GM19455 (cell line): ENCODE data around the gene DCLRE1A.
A peak's percentile ranks its signal among the peaks of the same experiment; 100 is the strongest.

Experiments
- ATAC-seq: cut with Tn5 transposase; IDR thresholded peaks from one replicate; pipeline ENCODE4 v1.9.1; 2021; ENCODE audit not compliant: unreplicated experiment

The DCLRE1A gene

GRCh38 chr10:113854013-113854760, at the start of gene DCLRE1A, which contains the start of gene NHLRC2:
TSS of gene DCLRE1A (minus strand) at chr10:113854082. CDS start at chr10:113853182, 900 bp downstream.
TSS of gene NHLRC2 (plus strand) at chr10:113854661. CDS start at chr10:113854873, 212 bp downstream.
- ATAC-seq: peak; percentile 48

DNA sequence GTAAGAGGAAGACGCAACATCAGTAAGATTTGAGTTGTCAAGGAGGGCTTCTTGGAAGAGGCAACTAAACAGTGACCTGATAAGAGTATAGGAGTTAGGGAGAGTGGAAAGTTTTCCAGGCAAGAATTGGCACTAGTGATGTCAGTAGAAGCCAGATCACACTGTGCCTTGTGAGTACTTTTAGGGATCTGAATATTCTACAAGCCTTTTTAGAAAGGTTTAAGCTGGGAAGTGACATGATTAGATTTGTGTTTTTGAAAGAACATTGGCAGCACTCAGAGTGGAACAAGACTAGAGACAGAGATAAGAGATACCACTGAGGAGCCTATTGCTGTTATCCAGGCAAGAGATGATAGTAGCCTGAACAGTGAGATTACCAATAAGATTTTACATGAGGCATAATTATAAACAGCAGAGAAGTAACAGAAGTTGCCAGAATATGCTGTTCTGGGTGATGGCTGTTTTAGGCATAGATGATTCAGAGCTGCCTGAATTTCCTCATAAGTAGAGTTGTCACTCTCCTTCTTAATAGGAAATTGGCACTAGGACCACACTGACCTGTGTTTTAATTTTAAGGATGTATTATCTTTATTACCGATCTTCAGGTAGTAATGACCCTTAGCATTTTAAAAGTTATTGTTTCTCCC, 46.2 kb upstream of the DCLRE1A start:
- no peak for ATAC-seq

DNA sequence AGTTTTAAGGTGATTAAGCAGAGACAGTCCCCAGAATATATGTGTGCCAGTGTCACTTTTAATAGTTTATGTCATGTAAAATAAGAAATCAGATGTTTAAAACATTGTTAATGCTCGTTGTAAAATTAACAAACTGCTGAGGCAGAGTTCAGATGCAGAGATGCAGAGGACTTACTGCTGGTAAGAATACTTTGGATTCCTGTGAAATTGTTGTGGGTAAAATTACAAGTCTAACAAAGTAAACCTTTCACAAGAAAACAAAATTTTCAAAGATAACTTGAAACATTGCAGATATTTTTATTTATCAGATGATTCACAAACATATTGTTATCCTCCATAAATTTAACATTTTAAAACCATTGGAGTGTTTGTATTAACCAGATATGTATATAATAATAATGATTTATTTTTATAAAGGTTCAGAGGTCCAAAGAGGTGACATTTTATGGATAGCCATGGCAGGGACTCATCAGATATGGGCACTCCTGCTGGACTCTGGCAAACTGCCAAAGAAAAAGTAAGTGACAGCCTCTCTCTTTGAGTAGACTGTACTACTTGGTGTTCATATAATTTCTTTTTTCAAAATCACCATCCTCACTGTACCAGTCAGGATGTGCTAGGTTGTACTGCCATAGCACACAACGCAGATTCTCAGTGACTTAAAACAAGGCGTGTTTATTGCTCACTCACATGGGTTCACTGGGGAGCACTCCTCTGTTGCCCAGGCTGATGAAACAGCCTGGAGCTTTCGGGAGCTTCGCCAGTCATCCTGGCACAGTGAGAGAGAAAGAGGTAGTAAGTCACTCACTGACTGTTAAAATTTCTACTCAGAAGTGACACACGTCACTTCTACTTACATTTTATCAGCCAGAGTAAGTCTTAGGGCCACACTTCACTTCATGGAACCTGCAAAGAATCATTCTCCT, 44.1 kb upstream of the DCLRE1A start:
- ATAC-seq: no peak

DNA sequence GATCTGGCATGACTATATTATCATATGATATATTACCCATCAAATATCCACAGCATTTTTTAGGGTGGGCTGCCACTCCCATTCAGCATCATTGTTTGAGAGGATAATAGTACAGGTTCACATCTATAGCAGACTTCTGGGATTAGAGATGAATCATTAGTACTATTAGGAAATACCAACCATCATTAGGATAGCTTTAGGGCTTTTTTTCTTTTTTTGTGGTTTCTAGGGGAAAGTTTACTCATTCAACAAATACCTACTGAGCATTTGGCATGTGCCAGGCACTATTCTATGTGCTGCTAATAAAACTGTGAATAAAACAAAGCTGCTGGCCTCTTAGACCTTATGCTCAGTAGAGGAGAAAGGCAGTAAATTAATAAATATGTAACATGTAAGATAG, 41.1 kb upstream of the DCLRE1A start:
- ATAC-seq: no peak

DNA sequence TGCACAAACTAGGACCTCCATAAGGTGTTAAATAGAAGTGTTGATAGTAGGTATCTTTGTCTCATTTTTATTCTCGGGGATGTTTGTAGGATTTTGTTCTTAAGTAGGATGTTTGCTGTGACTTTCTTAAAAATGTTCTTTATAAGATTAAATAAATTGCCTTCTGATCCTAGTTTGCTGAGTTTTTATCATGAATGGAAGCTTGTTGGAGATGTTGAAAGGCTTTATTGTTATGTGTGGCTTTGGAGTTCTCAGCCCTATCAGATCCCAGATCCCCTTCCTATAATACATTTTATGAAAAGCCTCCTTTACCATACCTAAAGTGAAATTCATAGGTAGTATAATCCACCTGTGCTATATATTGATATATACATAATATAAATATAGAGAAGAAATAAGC, 40.7 kb upstream of the DCLRE1A start:
- no peak for ATAC-seq

DNA sequence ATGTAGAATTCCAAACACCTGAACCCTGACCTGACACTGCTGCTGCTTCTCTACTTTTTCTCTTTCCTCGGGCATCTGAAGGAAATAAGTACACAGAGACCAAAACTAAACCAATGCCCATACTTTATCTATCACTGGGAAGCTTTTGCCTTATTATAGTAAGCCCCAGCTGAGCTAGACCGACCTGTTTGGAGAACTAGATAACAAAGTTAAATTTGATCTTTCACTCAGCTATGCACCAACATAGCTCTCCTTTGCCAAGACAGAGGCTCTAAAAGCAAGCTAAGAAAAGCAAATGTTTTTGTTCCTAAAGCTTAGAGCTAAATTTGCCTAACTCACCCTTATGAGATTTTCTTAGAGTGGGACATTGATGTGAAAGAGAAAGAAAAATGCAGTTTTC, 39.7 kb upstream of the DCLRE1A start:
- no peak for ATAC-seq

DNA sequence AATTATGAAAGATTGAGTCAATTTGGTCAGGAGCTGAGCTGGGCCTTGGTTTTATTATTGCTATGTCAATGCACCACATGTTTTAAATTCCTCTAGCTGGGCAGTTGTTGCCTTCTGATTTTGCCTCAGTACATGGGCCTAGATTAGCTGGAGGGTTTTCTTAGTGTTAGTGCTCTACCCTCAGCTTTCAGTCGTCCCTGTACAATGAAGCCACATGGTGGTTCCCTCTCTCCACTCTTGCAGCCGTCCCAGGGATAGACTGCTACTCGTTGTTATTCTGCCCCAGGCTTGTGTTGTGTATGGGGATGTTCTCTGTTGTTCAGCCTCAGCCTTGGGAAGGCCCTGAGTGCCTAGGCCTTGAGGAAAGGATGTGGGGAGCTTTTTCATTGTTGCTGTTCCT, 37.6 kb upstream of the DCLRE1A start:
- ATAC-seq: no peak

- ATAC-seq: no peak
Measured at GRCh38 chr10:113890769-113891168, 36.9 kb upstream of the DCLRE1A start.

- no peak for ATAC-seq
Measured at GRCh38 chr10:113889911-113890310, 36.0 kb upstream of the DCLRE1A start.

DNA sequence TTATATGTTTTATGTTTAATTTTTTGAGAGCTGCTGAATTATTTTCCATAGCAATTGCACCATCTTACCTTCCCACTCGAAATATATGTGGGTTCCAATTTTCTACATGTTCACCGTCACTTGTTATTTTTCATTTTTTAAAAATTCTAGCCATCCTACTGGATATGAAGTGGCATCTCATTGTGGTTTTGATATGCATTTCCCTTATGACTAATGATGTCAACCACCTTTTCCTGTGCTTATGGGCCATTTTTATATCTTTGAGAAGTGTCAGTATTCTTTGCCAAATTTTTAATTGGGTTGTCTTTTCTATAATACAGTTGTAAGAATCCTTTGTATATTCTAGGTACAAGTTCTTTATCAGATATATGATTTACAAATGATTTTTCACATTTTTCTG, 28.4 kb upstream of the DCLRE1A start:
- no peak for ATAC-seq

DNA sequence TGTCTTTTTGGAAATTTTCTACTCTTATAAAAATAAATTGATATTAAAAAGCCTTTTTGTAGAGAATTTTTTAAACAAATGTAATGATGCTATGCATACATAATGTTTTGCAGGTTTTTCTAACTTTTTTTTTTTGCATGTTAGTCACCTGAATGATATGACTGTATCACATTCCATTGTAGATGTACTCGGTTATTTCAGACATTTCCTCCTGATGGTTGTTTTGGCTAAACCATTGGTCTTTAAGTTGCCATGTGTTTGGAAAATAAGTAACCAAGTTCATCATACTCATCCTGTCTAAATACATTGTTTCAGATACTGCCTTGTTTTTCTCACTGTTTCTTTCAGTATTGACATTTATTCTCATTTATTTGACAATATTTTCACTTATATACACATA, 26.4 kb upstream of the DCLRE1A start:
- ATAC-seq: no peak

- ATAC-seq: peak; percentile 80
Measured at GRCh38 chr10:113879691-113880090, 25.8 kb upstream of the DCLRE1A start.

DNA sequence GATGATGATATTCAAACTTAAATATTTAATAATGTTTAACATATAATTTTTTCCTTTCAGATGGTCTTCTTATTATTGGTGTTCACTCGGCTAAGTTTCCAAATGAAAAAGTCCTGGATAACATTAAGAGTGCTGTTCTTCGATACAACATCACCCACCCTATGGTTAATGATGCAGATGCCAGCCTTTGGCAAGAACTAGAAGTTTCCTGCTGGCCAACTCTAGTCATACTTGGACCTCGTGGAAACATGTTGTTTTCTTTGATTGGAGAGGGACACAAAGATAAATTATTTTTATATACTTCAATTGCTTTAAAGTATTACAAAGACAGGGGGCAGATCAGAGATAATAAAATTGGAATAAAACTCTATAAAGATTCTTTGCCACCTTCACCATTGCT, 22.6 kb upstream of the DCLRE1A start:
- ATAC-seq: no peak

- ATAC-seq: no peak
Measured at GRCh38 chr10:113875212-113875611, 21.3 kb upstream of the DCLRE1A start.

DNA sequence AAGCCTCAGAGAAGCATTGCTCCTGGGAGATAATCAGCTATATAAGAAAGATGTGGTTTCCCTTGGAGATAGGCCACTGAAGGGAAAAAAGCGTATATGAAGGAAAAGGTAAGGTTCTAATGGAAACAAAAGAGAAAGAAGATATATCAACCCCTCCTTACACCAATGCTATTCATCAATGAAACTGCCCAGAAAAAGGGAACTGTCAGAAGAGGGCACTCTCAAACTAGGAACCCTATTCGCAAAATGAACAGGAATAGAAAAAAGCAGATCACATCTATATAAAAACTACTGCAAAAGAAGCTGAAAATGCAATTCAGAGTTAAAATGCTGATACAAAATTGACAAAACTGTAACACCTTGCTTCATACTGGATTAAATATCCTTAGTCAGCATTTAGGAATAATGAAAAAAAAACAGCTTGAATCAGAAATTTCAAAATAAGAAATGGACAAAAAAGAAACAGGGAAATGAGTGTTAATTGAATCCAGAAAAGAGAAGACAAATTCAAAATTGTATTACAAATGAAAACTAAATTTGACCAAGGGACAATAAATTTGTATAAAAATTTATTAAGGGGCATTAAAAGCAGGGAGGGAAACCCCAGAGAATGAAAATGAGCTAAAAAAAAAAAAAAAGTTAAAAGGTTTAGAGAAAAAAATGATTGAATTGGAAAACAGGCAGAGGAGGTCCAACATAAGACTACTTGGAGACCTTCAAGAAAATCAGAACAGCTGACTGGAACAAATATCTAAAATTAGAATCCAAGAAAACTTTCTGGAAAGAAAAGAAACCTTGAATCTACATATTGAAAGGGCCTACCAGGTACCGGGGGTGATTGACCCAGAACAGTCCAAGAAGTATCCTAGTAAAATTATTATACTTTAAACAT, 18.5 kb upstream of the DCLRE1A start:
- ATAC-seq: no peak

GRCh38 chr10:113869789-113870188, 15.9 kb upstream of the DCLRE1A start:
- no peak for ATAC-seq

GRCh38 chr10:113867904-113868303, 14.0 kb upstream of the DCLRE1A start:
- no peak for ATAC-seq

GRCh38 chr10:113866551-113867394, 12.9 kb upstream of the DCLRE1A start:
- ATAC-seq: no peak

DNA sequence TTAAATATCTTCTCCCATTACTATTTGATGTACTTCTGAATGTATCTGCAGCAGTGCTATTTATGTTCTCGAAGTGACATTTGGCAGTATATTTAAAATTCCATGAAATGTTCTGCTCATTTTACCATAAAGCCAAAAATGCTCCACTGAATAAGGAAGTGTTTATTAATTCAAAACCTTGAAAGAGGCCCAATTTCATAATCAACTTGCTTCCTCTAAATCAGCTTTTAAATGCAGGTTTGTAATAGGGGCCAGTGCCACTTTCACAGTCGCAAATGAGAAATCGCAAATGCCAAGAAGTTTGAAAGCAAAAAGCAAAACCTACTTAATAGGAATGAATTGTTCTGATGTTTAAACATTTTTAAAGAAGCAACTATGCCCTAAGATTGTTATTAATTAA, 12.0 kb upstream of the DCLRE1A start:
- no peak for ATAC-seq

- no peak for ATAC-seq
Measured at GRCh38 chr10:113859261-113859660, 5.4 kb upstream of the DCLRE1A start.
